ENCODE measurements around the gene NUP153. TPM values are rescaled to one million over a fixed set of nuclear protein-coding genes. Genes with fewer than 3 reads are reported as not detected.

The NUP153 gene
- total and polyA plus RNA-seq, 2 donors from 2014 or later: 4.9 to 31.3 TPM

- DNase-seq: no peak
Observed at GRCh38 chr6:17633465-17634188, 73.1 kb downstream of the NUP153 start.

DNA sequence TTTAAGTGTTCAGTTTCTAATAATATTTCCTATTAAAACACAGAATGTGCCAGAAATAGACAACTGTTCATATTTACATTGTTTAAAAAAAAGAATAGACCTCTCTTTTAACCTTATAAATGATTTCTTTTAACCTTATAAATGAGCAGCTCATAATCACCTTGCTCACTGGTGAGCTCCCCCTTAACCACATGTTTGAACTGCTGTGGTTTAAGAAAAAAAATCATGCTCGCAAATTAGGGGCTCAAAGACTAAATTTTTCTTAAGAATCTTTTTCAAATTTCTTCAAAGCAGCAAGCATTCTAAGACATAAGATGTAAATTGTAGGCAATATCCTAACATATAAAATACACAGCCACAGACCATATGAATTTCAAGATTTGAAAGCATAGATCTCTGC, 73.8 kb downstream of the NUP153 start:
- H3K27ac ChIP-seq (ENCODE audit: low read depth in 2 of 2, low read length in 2 of 2): no peak overlapping the region
- no peak overlapping the region for H3K9ac ChIP-seq (ENCODE audit: low read length in 3 of 3)
- intact Hi-C loops (cut with DNase I): no loop called here
- TF ChIP-seq, protein P1, sequence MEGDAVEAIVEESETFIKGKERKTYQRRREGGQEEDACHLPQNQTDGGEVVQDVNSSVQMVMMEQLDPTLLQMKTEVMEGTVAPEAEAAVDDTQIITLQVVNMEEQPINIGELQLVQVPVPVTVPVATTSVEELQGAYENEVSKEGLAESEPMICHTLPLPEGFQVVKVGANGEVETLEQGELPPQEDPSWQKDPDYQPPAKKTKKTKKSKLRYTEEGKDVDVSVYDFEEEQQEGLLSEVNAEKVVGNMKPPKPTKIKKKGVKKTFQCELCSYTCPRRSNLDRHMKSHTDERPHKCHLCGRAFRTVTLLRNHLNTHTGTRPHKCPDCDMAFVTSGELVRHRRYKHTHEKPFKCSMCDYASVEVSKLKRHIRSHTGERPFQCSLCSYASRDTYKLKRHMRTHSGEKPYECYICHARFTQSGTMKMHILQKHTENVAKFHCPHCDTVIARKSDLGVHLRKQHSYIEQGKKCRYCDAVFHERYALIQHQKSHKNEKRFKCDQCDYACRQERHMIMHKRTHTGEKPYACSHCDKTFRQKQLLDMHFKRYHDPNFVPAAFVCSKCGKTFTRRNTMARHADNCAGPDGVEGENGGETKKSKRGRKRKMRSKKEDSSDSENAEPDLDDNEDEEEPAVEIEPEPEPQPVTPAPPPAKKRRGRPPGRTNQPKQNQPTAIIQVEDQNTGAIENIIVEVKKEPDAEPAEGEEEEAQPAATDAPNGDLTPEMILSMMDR (IDR thresholded peaks at IDR 0.05; ENCODE audit: borderline replicate concordance, extremely low read depth, insufficient read depth): no peak
- no peak overlapping the region for H3K4me3 ChIP-seq (ENCODE audit: low read length in 3 of 3)
- peaks cover 0 to 4% (median 2%) of the 10 kb centered on the region in 3 donors for H3K4me1 ChIP-seq (ENCODE audit: control insufficient read depth in 2 of 3, insufficient read depth in 2 of 3, low read depth in 1 of 3, low read length in 3 of 3)
- DNase-seq (no peak), FAIRE-seq (no peak)
- no peaks in the 10 kb centered on the region for H3K9me3 ChIP-seq (ENCODE audit: control insufficient read depth in 2 of 3, insufficient read depth in 1 of 3, low read length in 3 of 3)
- H3K36me3 ChIP-seq (ENCODE audit: control insufficient read depth in 2 of 3, insufficient read depth in 3 of 3, low read length in 3 of 3): peaks cover 3 to 12% (median 4%) of the 10 kb centered on the region in 3 donors
- no peaks in the 10 kb centered on the region for H3K27me3 ChIP-seq (ENCODE audit: control insufficient read depth, insufficient read depth, low read length)

More at GRCh38 chr6:17633465-17634188, 73.1 kb downstream of the NUP153 start:
- Histone ChIP-seq H3K4me1 (ENCODE audit: control insufficient read depth in 2 of 3, insufficient read depth in 2 of 3, low read depth in 1 of 3, low read length in 3 of 3) (peaks cover 0 to 11% (median 2%) of the 10 kb centered on the region in 3 donors), H3K27me3 (ENCODE audit: control insufficient read depth, insufficient read depth, low read length) (no peaks in the 10 kb centered on the region), H3K4me3 (ENCODE audit: low read length in 3 of 3) (no peak overlapping the region), H3K36me3 (ENCODE audit: control insufficient read depth in 2 of 3, insufficient read depth in 3 of 3, low read length in 3 of 3) (peaks cover 3 to 9% (median 4%) of the 10 kb centered on the region in 3 donors), H3K9me3 (ENCODE audit: control insufficient read depth in 2 of 3, insufficient read depth in 1 of 3, low read length in 3 of 3) (no peaks in the 10 kb centered on the region), H3K9ac (ENCODE audit: low read length in 3 of 3) (no peak overlapping the region), H3K27ac (ENCODE audit: low read depth in 2 of 2, low read length in 2 of 2) (no peak overlapping the region)
- TF ChIP-seq, protein P1 (IDR thresholded peaks at IDR 0.05; ENCODE audit: borderline replicate concordance, extremely low read depth, insufficient read depth): no peak
- FAIRE-seq: no peak
- intact Hi-C loops (cut with DNase I): no loop called here

- intact Hi-C loops (cut with DNase I): no loop called here
- Histone ChIP-seq H3K27me3 (ENCODE audit: control insufficient read depth, insufficient read depth, low read length) (no peaks in the 10 kb centered on the region), H3K27ac (ENCODE audit: low read depth in 2 of 2, low read length in 2 of 2) (no peak overlapping the region), H3K9me3 (ENCODE audit: control insufficient read depth in 2 of 3, insufficient read depth in 1 of 3, low read length in 3 of 3) (no peaks in the 10 kb centered on the region), H3K4me3 (ENCODE audit: low read length in 3 of 3) (no peak overlapping the region), H3K36me3 (ENCODE audit: control insufficient read depth in 2 of 3, insufficient read depth in 3 of 3, low read length in 3 of 3) (peaks cover 10 to 17% (median 10%) of the 10 kb centered on the region in 3 donors), H3K4me1 (ENCODE audit: control insufficient read depth in 2 of 3, insufficient read depth in 2 of 3, low read depth in 1 of 3, low read length in 3 of 3) (peaks cover 0 to 4% (median 2%) of the 10 kb centered on the region in 3 donors), H3K9ac (ENCODE audit: low read length in 3 of 3) (no peak overlapping the region)
- no peak for DNase-seq
- TF ChIP-seq, protein P1 (IDR thresholded peaks at IDR 0.05; ENCODE audit: borderline replicate concordance, extremely low read depth, insufficient read depth): no peak
- no peak for FAIRE-seq
Observed at GRCh38 chr6:17630511-17631073, 76.1 kb downstream of the NUP153 start.

Data from kidney (tissue), 14 donors.